GM12878 (cell line): ENCODE data around the gene PKN3.

Experiments
- BHLHE40 ChIP-seq, 2 experiments: fragments of 450-650 bp in 1 of 2; IDR thresholded peaks; 2 replicates each; pipeline ENCODE4 v1.6.1; 2011 to 2017; ENCODE audit warnings: low read depth in 2 of 2, borderline replicate concordance in 1 of 2, improper control_type of control experiment in 1 of 2, low read length in 1 of 2, mild to moderate bottlenecking in 1 of 2
- CBX3 ChIP-seq: fragments of 200-600 bp; sonication (generic); IDR thresholded peaks from 2 replicates; pipeline ENCODE4 v1.6.1; 2016; ENCODE audit warnings: low read depth, borderline replicate concordance
- CBX5 ChIP-seq: sonication (generic); IDR thresholded peaks from 2 replicates; pipeline ENCODE4 v1.6.1; 2016; ENCODE audit warnings: low read depth, moderate library complexity, mild to moderate bottlenecking, inconsistent platforms
- CHD2 ChIP-seq: IDR thresholded peaks from 2 replicates; pipeline ENCODE4 v1.6.1; 2011; ENCODE audit warnings: low read depth, low read length, improper control_type of control experiment, borderline replicate concordance
- EZH2 ChIP-seq: IDR thresholded peaks from 2 replicates; pipeline ENCODE4 v1.6.1; 2012; ENCODE audit warnings: low read depth, mild to moderate bottlenecking, control low read depth, inconsistent platforms, low read length, borderline replicate concordance; ENCODE audit not compliant: control insufficient read depth
- HCFC1 ChIP-seq: fragments of 150-350 bp; IDR thresholded peaks from 2 replicates; pipeline ENCODE4 v1.6.1; 2014; ENCODE audit warnings: low read length
- POLR2AphosphoS5 ChIP-seq: IDR thresholded peaks from 2 replicates; pipeline ENCODE4 v1.6.1; 2011; ENCODE audit warnings: mild to moderate bottlenecking, low read length, inconsistent platforms
- RAD21 ChIP-seq: IDR thresholded peaks from 2 replicates; pipeline ENCODE4 v1.6.1; 2011; ENCODE audit warnings: mild to moderate bottlenecking, low read depth, low read length, moderate library complexity; ENCODE audit not compliant: insufficient read depth
- SIN3A ChIP-seq: IDR thresholded peaks from 2 replicates; pipeline ENCODE4 v1.6.1; 2012; ENCODE audit warnings: low read depth, low read length, improper control_type of control experiment
- SREBF2 ChIP-seq: IDR thresholded peaks from 2 replicates; pipeline ENCODE4 v1.6.1; 2012; ENCODE audit warnings: mild to moderate bottlenecking, low read length
- ZNF217 ChIP-seq: fragments of 450-650 bp; IDR thresholded peaks from 2 replicates; pipeline ENCODE4 v1.6.1; 2017; ENCODE audit warnings: antibody characterized with exemption, mild to moderate bottlenecking
- TF ChIP-seq, protein P1 (sequence below), 3 experiments: IDR thresholded peaks in 2 of 3; conservative IDR thresholded peaks in 1 of 3; 2 replicates each; pipeline ENCODE4 v1.5.1; 2011; ENCODE audit warnings: low read depth in 3 of 3, low read length in 3 of 3, mild to moderate bottlenecking in 3 of 3, control low read depth in 2 of 3, moderate library complexity in 2 of 3, inconsistent platforms in 1 of 3, mixed read lengths in 1 of 3; ENCODE audit not compliant: control insufficient read depth in 2 of 3, insufficient read depth in 1 of 3; ENCODE audit errors: extremely low read depth in 1 of 3
- TF ChIP-seq, protein P2 (sequence below): IDR thresholded peaks from 2 replicates; pipeline ENCODE4 v1.6.1; 2012; ENCODE audit warnings: mild to moderate bottlenecking, low read depth, low read length

DNA sequence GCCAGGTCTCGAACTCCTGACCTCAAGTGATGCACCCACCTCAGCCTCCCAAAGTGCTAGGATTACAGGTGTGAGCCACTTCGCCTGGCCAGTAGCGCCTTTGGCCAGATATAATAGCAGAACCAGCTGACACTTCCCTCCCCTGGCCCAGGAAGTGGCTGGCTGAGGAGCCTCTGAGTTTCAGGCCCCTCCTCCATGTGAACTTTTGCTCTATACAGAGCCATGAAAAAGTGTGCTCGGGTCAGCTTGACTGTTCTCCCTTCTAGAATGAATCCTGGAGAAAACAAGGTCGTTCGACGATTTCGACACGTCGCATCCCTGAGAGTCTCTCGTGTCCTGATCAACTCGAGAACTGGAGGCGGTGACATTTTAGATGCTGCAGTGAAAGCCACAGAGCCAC lies 30.3 kb downstream of the PKN3 start:
- TF ChIP-seq, protein P1, sequence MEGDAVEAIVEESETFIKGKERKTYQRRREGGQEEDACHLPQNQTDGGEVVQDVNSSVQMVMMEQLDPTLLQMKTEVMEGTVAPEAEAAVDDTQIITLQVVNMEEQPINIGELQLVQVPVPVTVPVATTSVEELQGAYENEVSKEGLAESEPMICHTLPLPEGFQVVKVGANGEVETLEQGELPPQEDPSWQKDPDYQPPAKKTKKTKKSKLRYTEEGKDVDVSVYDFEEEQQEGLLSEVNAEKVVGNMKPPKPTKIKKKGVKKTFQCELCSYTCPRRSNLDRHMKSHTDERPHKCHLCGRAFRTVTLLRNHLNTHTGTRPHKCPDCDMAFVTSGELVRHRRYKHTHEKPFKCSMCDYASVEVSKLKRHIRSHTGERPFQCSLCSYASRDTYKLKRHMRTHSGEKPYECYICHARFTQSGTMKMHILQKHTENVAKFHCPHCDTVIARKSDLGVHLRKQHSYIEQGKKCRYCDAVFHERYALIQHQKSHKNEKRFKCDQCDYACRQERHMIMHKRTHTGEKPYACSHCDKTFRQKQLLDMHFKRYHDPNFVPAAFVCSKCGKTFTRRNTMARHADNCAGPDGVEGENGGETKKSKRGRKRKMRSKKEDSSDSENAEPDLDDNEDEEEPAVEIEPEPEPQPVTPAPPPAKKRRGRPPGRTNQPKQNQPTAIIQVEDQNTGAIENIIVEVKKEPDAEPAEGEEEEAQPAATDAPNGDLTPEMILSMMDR (IDR thresholded peaks at IDR 0.05 in 2 of 3, conservative IDR thresholded peaks at IDR 0.05 in 1 of 3; ENCODE audit: control insufficient read depth in 2 of 3, extremely low read depth in 1 of 3, insufficient read depth in 1 of 3, low read depth in 3 of 3, low read length in 3 of 3) = no peak
- no peak for TF ChIP-seq CHD2
- no peak for TF ChIP-seq HCFC1
- no peak for TF ChIP-seq SREBF2
- TF ChIP-seq ZNF217 = no peak
- TF ChIP-seq BHLHE40 (IDR thresholded peaks at IDR 0.05; ENCODE audit: borderline replicate concordance in 1 of 2, low read depth in 2 of 2, low read length in 1 of 2) = no peak
- TF ChIP-seq CBX3 = no peak
- TF ChIP-seq RAD21 = no peak
- TF ChIP-seq SIN3A = no peak
- TF ChIP-seq CBX5 = no peak
- no peak for TF ChIP-seq POLR2AphosphoS5
- no peak for TF ChIP-seq EZH2
- TF ChIP-seq, protein P2, sequence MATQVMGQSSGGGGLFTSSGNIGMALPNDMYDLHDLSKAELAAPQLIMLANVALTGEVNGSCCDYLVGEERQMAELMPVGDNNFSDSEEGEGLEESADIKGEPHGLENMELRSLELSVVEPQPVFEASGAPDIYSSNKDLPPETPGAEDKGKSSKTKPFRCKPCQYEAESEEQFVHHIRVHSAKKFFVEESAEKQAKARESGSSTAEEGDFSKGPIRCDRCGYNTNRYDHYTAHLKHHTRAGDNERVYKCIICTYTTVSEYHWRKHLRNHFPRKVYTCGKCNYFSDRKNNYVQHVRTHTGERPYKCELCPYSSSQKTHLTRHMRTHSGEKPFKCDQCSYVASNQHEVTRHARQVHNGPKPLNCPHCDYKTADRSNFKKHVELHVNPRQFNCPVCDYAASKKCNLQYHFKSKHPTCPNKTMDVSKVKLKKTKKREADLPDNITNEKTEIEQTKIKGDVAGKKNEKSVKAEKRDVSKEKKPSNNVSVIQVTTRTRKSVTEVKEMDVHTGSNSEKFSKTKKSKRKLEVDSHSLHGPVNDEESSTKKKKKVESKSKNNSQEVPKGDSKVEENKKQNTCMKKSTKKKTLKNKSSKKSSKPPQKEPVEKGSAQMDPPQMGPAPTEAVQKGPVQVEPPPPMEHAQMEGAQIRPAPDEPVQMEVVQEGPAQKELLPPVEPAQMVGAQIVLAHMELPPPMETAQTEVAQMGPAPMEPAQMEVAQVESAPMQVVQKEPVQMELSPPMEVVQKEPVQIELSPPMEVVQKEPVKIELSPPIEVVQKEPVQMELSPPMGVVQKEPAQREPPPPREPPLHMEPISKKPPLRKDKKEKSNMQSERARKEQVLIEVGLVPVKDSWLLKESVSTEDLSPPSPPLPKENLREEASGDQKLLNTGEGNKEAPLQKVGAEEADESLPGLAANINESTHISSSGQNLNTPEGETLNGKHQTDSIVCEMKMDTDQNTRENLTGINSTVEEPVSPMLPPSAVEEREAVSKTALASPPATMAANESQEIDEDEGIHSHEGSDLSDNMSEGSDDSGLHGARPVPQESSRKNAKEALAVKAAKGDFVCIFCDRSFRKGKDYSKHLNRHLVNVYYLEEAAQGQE = no peak
